OCI-LY3 (cell line): ENCODE measurements around the gene ARL9.

ENCODE experiments used
- EZH2phosphoT487 ChIP-seq: fragments of 200-600 bp; shearing (Covaris generic); IDR thresholded peaks from 2 replicates; pipeline ENCODE4 v1.6.1; 2018; ENCODE audit warnings: antibody characterized with exemption, mixed run types, low read depth
- TF ChIP-seq, protein P1 (sequence below): fragments of 200-600, 300-600 bp; sonication (generic); IDR thresholded peaks from 2 replicates; pipeline ENCODE4 v1.5.1; 2014; ENCODE audit warnings: antibody characterized with exemption, low read length, low read depth

DNA sequence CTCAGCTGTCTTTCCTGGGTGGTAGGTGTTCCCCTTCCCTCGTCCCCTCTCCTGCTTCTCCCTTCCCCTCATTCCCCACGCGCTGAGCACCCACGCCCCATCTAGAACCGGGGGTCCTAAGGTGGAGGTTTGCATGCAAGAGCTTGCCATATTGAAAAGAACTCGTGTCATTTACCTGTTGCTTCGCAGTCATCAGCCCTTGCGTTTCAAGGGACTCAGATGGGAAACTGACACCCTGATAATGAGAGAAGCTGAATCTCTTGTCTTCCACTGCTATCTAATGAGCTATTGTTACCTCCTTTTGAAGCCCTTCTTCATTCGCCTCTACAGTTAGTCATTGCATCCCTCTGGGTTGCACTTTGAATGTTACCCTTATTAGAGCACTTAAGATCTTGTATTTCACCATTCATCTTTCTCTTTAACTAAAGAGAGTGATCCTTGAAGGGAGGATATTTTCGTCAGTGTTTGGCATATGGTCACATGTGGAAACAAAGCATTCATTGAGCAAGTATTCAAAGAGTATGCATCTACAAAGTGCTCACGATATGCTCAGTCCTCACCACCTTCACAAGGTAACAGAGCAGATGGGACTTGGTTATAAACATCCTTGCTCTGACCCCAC lies 25.7 kb downstream of the ARL9 start:
- TF ChIP-seq, protein P1, sequence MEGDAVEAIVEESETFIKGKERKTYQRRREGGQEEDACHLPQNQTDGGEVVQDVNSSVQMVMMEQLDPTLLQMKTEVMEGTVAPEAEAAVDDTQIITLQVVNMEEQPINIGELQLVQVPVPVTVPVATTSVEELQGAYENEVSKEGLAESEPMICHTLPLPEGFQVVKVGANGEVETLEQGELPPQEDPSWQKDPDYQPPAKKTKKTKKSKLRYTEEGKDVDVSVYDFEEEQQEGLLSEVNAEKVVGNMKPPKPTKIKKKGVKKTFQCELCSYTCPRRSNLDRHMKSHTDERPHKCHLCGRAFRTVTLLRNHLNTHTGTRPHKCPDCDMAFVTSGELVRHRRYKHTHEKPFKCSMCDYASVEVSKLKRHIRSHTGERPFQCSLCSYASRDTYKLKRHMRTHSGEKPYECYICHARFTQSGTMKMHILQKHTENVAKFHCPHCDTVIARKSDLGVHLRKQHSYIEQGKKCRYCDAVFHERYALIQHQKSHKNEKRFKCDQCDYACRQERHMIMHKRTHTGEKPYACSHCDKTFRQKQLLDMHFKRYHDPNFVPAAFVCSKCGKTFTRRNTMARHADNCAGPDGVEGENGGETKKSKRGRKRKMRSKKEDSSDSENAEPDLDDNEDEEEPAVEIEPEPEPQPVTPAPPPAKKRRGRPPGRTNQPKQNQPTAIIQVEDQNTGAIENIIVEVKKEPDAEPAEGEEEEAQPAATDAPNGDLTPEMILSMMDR = no peak
- no peak for TF ChIP-seq EZH2phosphoT487
